Karpas-422 (cell line): ENCODE measurements around the gene METTL15. TPM values are rescaled to one million over a fixed set of nuclear protein-coding genes. Genes with fewer than 3 reads are reported as not detected.
"Not testable (repeated sequence)": the region's sequence is repeated elsewhere in the genome, so short reads cannot be mapped to it uniquely, and the experiment has no call there.

Experiments
- DNase-seq: peaks from one replicate; pipeline ENCODE4 v3.0.0-alpha.2; 2015
- H2AFZ ChIP-seq: fragments of 200-600 bp; sonication (generic); 2 replicates; pipeline ENCODE4 v1.6.1; 2014; ENCODE audit warnings: antibody characterized with exemption, low read length, mixed read lengths
- H3K27ac ChIP-seq: fragments of 200-600 bp; sonication (generic); 2 replicates; pipeline ENCODE4 v1.5.1; 2014; ENCODE audit warnings: mild to moderate bottlenecking, low read length, moderate library complexity
- H3K27me3 ChIP-seq: fragments of 200-600 bp; sonication (generic); 2 replicates; pipeline ENCODE4 v1.6.1; 2014; ENCODE audit warnings: low read length, mixed read lengths
- H3K36me3 ChIP-seq: fragments of 200-600 bp; sonication (generic); 2 replicates; pipeline ENCODE4 v1.6.1; 2014; ENCODE audit warnings: low read length, mixed read lengths; ENCODE audit not compliant: insufficient read depth
- H3K4me1 ChIP-seq: fragments of 200-600 bp; sonication (generic); 2 replicates; pipeline ENCODE4 v1.6.1; 2014; ENCODE audit warnings: mild to moderate bottlenecking, low read length, mixed read lengths
- H3K4me2 ChIP-seq: fragments of 200-600 bp; sonication (generic); 2 replicates; pipeline ENCODE4 v1.6.1; 2014; ENCODE audit warnings: low read length, low read depth, mild to moderate bottlenecking; ENCODE audit not compliant: poor library complexity, severe bottlenecking
- H3K4me3 ChIP-seq: fragments of 200-600 bp; sonication (generic); 2 replicates; pipeline ENCODE4 v1.5.1; 2014; ENCODE audit warnings: mild to moderate bottlenecking, antibody characterized with exemption, low read length, mixed read lengths
- H3K79me2 ChIP-seq: fragments of 200-600 bp; sonication (generic); 2 replicates; pipeline ENCODE4 v1.6.1; 2014; ENCODE audit warnings: mild to moderate bottlenecking, low read length, mixed read lengths
- H3K9ac ChIP-seq: fragments of 200-600 bp; sonication (generic); 2 replicates; pipeline ENCODE4 v1.6.0; 2014; ENCODE audit warnings: low read length
- H3K9me2 ChIP-seq: fragments of 200-600 bp; sonication (generic), shearing (Covaris generic); replicated peaks from 2 replicates; pipeline ENCODE4 v1.6.0; 2014; ENCODE audit warnings: mild to moderate bottlenecking, low read length, moderate library complexity; ENCODE audit not compliant: insufficient read depth
- H3K9me3 ChIP-seq: fragments of 300-700, 200-600 bp; sonication (generic); 2 replicates; pipeline ENCODE4 v1.6.1; 2014; ENCODE audit warnings: low read length, mixed read lengths
- H4K20me1 ChIP-seq: fragments of 200-600 bp; sonication (generic); 2 replicates; pipeline ENCODE4 v1.6.1; 2014; ENCODE audit warnings: mild to moderate bottlenecking, antibody characterized with exemption, low read length, low read depth; ENCODE audit not compliant: insufficient read depth
- total RNA-seq: library from RNA; depleted of rRNA; stranded (reverse); fragments of >200 nt; shearing (Covaris generic); gene quantifications from 2 replicates; pipeline ENCODE4 v1.2.3, GENCODE V29; 2014; ENCODE audit warnings: low replicate concordance

METTL15 gene
- total RNA-seq, 1 experiment from 2014 or later: 59.9 TPM

DNA sequence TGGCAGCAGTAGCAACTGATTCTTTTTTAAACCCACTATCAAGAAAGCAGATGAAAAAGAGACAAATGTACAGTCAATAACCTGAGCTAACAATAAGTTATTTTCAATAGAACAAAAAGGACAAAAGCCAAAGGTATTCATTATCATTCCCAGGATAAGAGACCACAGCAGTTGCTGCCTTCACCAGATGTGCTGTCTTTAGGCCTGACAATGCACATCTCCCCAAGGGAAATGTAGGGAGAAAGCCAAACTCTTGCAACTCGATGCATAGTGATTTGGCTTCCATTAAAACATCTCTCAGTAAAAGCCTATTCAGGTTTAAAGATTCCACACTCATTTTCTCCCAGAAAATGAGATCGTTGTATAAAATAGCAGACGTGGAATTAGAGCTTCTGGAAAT, 210.7 kb downstream of the METTL15 start:
- Histone ChIP-seq H3K27me3 (no peaks in the 10 kb centered on the region), H3K4me3 (no peak overlapping the region), H2AFZ (no peak overlapping the region), H3K36me3 (no peaks in the 10 kb centered on the region), H3K79me2 (no peaks in the 10 kb centered on the region), H3K4me1 (peaks cover 15% of the 10 kb centered on the region), H3K9ac (no peak overlapping the region), H3K27ac (no peak overlapping the region), H4K20me1 (no peaks in the 10 kb centered on the region), H3K4me2 (no peak overlapping the region), H3K9me3 (no peaks in the 10 kb centered on the region), H3K9me2 (no peaks in the 10 kb centered on the region)
- no peak for DNase-seq

DNA sequence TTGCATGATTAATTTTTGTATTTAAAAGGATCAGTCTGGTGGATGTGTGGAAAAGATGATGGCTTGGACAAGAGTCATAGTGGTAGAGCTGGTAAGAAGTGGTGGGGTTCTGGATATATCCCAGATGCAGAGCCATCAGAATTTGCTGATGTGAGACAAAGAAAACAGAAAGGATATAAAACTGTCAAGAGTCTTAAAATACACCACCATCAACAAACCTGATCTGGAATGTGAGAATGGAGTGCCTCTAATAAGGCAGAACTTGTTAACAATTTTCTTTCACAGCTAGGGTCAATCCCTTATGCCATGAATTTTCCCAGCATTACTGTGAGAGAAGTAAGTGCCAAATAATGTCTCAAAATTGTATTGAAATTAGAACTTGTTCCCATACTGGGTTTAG, 215.4 kb downstream of the METTL15 start:
- Histone ChIP-seq H3K9me3 (no peaks in the 10 kb centered on the region), H3K4me2 (peak overlapping the region; percentile 27), H4K20me1 (no peaks in the 10 kb centered on the region), H3K79me2 (no peaks in the 10 kb centered on the region), H2AFZ (no peak overlapping the region), H3K36me3 (no peaks in the 10 kb centered on the region), H3K9me2 (no peaks in the 10 kb centered on the region), H3K9ac (no peak overlapping the region), H3K4me1 (peaks cover 19% of the 10 kb centered on the region), H3K27me3 (no peaks in the 10 kb centered on the region), H3K27ac (peak overlapping the region; percentile 18; the same call in 1 of the 2 replicates), H3K4me3 (no peak overlapping the region)
- DNase-seq: no peak

DNA sequence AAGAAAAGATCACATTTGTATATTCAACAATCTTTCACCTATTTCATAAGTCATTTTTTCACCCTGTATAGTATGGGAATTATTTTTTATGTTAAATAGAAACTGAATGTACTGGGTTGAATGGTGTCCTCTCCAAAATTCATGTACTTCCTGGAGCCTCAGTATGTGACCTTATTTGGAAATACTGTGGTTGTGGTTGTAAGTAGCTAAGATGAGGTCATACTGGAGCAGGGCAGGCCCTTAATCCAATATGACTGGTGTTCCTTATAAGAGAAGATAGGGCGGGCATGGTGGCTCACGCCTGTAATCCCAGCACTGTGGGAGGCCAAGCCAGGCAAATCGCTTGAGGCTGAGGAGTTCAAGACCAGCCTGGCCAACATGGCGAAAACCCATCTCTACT, 224.2 kb downstream of the METTL15 start:
- not testable (repeated sequence) for H3K9me2 ChIP-seq, H3K27me3 ChIP-seq, H3K36me3 ChIP-seq, H2AFZ ChIP-seq, H3K79me2 ChIP-seq, H4K20me1 ChIP-seq, H3K9ac ChIP-seq, H3K27ac ChIP-seq, H3K4me1 ChIP-seq, H3K9me3 ChIP-seq, DNase-seq, H3K4me2 ChIP-seq, H3K4me3 ChIP-seq

DNA sequence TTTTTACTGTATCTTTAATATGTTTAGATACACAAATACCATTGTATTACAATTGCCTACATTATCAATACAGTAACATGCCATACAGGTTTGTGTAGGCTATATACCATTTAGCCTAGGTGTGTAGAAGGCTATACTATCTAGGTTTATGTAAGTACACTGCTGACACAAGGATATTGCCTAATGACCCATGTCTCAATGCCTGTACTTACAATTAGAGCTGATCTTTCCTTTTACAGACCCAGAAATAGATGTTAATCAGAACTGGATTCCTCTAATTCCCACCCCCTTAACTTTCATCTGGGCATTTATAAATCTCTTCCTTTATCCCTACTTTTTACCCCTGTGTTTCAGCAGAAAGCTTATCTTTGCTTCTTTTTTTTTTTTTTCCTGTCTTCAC, 229.5 kb downstream of the METTL15 start:
- Histone ChIP-seq H3K36me3 (no peaks in the 10 kb centered on the region), H3K27me3 (no peaks in the 10 kb centered on the region), H3K27ac (no peak overlapping the region), H4K20me1 (no peaks in the 10 kb centered on the region), H2AFZ (no peak overlapping the region), H3K4me2 (no peak overlapping the region), H3K4me1 (no peaks in the 10 kb centered on the region), H3K9me2 (no peaks in the 10 kb centered on the region), H3K9me3 (peaks cover 6% of the 10 kb centered on the region; the same call in 1 of the 2 replicates), H3K79me2 (no peaks in the 10 kb centered on the region), H3K4me3 (no peak overlapping the region), H3K9ac (no peak overlapping the region)
- no peak for DNase-seq

DNA sequence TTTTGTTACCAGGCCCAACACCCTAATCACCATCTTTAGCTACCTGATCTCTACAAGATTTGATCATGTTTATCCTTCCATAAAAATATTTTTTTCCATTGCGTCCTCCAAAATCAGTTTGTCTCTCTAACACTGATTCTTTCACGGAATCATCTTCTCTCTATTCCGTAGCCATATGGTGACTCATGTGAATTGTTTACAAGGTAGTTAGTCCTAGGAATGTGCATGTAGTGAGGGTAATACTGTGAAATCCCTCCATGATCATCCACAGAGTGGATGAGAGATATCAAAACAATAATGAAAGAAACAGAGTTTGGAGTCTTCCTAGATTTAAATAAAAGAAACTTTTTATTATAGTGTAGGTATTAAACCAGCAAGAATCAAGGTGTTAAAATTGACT, 230.2 kb downstream of the METTL15 start:
- no peaks in the 10 kb centered on the region for H3K9me2 ChIP-seq
- H3K27ac ChIP-seq: no peak overlapping the region
- H3K9ac ChIP-seq: no peak overlapping the region
- H3K4me3 ChIP-seq: no peak overlapping the region
- no peaks in the 10 kb centered on the region for H3K4me1 ChIP-seq
- H3K36me3 ChIP-seq: no peaks in the 10 kb centered on the region
- H3K9me3 ChIP-seq: peaks cover 6% of the 10 kb centered on the region; the same call in 1 of the 2 replicates
- no peak for DNase-seq
- H3K27me3 ChIP-seq: no peaks in the 10 kb centered on the region
- no peak overlapping the region for H3K4me2 ChIP-seq
- no peaks in the 10 kb centered on the region for H3K79me2 ChIP-seq
- H2AFZ ChIP-seq: no peak overlapping the region
- no peaks in the 10 kb centered on the region for H4K20me1 ChIP-seq

DNA sequence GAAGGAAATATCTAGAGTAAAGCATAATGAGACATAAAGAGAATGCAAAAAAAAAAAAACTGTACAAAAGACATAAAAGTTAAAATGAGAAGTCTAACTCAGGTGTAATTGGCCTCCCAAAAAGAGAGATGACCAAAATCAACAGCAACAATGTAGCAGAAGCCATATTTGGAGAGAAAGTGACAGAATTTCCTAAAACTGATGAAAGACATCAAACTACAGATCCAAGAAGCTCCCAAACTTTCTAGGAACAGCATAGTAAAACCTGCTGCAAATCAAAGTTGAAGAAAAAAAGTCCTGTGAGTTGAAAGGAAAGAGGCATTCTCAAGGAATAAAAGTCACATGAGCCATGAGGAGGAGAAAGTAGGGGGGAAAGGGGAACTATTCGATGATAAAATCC, 231.3 kb downstream of the METTL15 start:
- Histone ChIP-seq H3K9me2 (no peaks in the 10 kb centered on the region), H3K9me3 (peaks cover 6% of the 10 kb centered on the region; the same call in 1 of the 2 replicates), H3K4me1 (no peaks in the 10 kb centered on the region), H3K27me3 (no peaks in the 10 kb centered on the region), H3K36me3 (no peaks in the 10 kb centered on the region), H3K4me3 (no peak overlapping the region), H3K79me2 (no peaks in the 10 kb centered on the region), H4K20me1 (no peaks in the 10 kb centered on the region), H3K9ac (no peak overlapping the region), H2AFZ (no peak overlapping the region), H3K4me2 (no peak overlapping the region), H3K27ac (no peak overlapping the region)
- no peak for DNase-seq

DNA sequence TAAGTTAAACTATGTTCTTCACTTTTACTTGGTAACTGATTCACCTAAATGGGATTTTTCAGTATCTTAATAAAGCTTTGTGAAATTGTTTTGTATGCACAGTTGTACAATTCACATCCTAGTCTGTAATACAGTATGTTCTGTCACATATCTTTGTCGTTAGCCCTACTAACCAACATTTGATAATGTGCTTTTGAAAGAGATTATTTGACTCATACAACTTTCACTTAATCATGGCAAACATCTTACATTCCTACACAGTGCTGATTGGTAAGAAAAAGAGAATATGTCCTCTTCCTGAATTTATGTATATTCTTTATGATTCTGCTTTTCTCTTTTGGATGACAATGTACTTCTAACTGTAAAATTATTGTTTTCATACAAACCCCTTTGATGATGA, 234.5 kb downstream of the METTL15 start:
- peaks cover 6% of the 10 kb centered on the region; the same call in 1 of the 2 replicates for H3K9me3 ChIP-seq
- no peak overlapping the region for H3K4me3 ChIP-seq
- no peak for DNase-seq
- no peak overlapping the region for H2AFZ ChIP-seq
- no peaks in the 10 kb centered on the region for H3K36me3 ChIP-seq
- H3K79me2 ChIP-seq: no peaks in the 10 kb centered on the region
- no peaks in the 10 kb centered on the region for H3K27me3 ChIP-seq
- H3K4me1 ChIP-seq: no peaks in the 10 kb centered on the region
- no peaks in the 10 kb centered on the region for H4K20me1 ChIP-seq
- H3K9me2 ChIP-seq: no peaks in the 10 kb centered on the region
- no peak overlapping the region for H3K4me2 ChIP-seq
- H3K27ac ChIP-seq: no peak overlapping the region
- H3K9ac ChIP-seq: no peak overlapping the region

DNA sequence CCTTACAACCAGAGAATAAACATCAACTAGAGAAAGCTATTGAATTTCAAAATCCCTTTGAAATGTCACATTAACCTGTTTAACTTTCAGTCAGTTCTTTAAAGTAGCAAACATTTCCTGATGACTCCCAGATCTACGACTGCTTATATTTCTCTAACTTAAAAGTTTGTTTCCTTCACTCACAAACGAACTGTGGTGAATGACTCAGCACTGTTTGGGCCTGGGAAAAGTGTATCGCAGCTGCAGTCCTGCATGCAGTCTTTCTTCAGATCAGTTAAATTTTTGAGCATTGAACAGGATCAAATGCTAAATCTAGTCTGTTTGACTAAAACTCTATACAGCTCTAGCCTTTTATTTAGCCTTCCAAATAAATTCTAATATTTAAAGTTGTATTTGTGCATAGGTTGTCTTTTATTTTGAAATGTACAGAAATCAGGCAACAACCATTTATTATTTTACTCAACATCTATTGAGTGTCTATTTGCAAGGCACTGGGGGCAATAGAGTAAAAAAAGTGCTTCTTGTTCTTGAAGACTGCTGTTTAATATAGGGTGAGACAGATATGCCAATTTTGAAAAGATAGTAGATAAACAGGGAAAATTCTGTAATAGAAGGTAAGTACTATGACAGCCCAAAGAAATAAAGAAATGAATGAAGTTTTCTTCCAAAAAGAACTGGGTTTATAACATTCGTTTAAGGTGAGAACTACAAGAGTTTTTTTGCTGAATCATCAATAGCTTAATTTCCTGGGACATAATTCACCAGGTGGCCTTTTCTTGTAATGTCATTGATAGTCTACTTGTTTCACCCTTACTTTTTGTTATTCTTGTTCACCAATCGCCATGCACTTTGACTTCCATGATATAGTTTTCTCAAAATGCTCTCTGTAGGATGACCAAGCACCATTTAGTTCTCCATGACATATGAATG, 235.4 kb downstream of the METTL15 start:
- Histone ChIP-seq H3K27ac (no peak overlapping the region), H3K27me3 (no peaks in the 10 kb centered on the region), H3K4me1 (no peaks in the 10 kb centered on the region), H3K36me3 (no peaks in the 10 kb centered on the region), H3K4me3 (no peak overlapping the region), H3K9me3 (peaks cover 6% of the 10 kb centered on the region; the same call in 1 of the 2 replicates), H3K9ac (no peak overlapping the region), H3K4me2 (no peak overlapping the region), H2AFZ (no peak overlapping the region), H3K9me2 (no peaks in the 10 kb centered on the region), H4K20me1 (no peaks in the 10 kb centered on the region), H3K79me2 (no peaks in the 10 kb centered on the region)
- DNase-seq: no peak
